Measurements from ENCODE around the gene LTV1. TPM values are rescaled to one million over a fixed set of nuclear protein-coding genes. Genes with fewer than 3 reads are reported as not detected.

The LTV1 gene
- total RNA-seq, 1 experiment from 2014 or later: 46.8 TPM

GRCh38 chr6:143877584-143878271 is 34.6 kb downstream of the LTV1 start:
- no peak overlapping the region for H3K4me3 ChIP-seq (ENCODE audit: low read depth in 2 of 2, low read length in 2 of 2)
- no peak for ATAC-seq
- no peaks in the 10 kb centered on the region for H3K27me3 ChIP-seq (ENCODE audit: control insufficient read depth, insufficient read depth, low read length)
- DNase-seq (ENCODE audit: low read depth, low spot score): no peak
- intact Hi-C loops (cut with micrococcal nuclease; ENCODE audit: unreplicated experiment): no loop called here
- no TSS peak for BruUV-seq (replicated peaks)
- POLR2A ChIA-PET: no interaction called here
- in situ Hi-C loops (cut with HindIII; ENCODE audit: low pct_unique_long_range_greater_than_20kb, low sequenced_read_pairs): no loop called here
- H3K27ac ChIP-seq (ENCODE audit: low read length): no peak overlapping the region
- TF ChIP-seq SIN3A (IDR thresholded peaks at IDR 0.05; ENCODE audit: borderline replicate concordance, insufficient read depth, low read depth, low read length): no peak
- no peak for TF ChIP-seq POLR2AphosphoS5 (IDR thresholded peaks at IDR 0.05; ENCODE audit: low read depth, low read length)
- no peak for TF ChIP-seq TCF7L2 (IDR thresholded peaks at IDR 0.05; ENCODE audit: low read depth, low read length)
- TF ChIP-seq, protein P1, sequence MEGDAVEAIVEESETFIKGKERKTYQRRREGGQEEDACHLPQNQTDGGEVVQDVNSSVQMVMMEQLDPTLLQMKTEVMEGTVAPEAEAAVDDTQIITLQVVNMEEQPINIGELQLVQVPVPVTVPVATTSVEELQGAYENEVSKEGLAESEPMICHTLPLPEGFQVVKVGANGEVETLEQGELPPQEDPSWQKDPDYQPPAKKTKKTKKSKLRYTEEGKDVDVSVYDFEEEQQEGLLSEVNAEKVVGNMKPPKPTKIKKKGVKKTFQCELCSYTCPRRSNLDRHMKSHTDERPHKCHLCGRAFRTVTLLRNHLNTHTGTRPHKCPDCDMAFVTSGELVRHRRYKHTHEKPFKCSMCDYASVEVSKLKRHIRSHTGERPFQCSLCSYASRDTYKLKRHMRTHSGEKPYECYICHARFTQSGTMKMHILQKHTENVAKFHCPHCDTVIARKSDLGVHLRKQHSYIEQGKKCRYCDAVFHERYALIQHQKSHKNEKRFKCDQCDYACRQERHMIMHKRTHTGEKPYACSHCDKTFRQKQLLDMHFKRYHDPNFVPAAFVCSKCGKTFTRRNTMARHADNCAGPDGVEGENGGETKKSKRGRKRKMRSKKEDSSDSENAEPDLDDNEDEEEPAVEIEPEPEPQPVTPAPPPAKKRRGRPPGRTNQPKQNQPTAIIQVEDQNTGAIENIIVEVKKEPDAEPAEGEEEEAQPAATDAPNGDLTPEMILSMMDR (IDR thresholded peaks at IDR 0.05): no peak
- TF ChIP-seq, protein P2, sequence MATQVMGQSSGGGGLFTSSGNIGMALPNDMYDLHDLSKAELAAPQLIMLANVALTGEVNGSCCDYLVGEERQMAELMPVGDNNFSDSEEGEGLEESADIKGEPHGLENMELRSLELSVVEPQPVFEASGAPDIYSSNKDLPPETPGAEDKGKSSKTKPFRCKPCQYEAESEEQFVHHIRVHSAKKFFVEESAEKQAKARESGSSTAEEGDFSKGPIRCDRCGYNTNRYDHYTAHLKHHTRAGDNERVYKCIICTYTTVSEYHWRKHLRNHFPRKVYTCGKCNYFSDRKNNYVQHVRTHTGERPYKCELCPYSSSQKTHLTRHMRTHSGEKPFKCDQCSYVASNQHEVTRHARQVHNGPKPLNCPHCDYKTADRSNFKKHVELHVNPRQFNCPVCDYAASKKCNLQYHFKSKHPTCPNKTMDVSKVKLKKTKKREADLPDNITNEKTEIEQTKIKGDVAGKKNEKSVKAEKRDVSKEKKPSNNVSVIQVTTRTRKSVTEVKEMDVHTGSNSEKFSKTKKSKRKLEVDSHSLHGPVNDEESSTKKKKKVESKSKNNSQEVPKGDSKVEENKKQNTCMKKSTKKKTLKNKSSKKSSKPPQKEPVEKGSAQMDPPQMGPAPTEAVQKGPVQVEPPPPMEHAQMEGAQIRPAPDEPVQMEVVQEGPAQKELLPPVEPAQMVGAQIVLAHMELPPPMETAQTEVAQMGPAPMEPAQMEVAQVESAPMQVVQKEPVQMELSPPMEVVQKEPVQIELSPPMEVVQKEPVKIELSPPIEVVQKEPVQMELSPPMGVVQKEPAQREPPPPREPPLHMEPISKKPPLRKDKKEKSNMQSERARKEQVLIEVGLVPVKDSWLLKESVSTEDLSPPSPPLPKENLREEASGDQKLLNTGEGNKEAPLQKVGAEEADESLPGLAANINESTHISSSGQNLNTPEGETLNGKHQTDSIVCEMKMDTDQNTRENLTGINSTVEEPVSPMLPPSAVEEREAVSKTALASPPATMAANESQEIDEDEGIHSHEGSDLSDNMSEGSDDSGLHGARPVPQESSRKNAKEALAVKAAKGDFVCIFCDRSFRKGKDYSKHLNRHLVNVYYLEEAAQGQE (IDR thresholded peaks at IDR 0.05; ENCODE audit: insufficient read depth in 1 of 2, low read depth in 2 of 2, low read length in 1 of 2): no peak
- CTCF ChIA-PET: no interaction called here
- H3K36me3 ChIP-seq (ENCODE audit: control insufficient read depth, insufficient read depth, low read length): no peaks in the 10 kb centered on the region
- no peaks in the 10 kb centered on the region for H3K4me1 ChIP-seq (ENCODE audit: control insufficient read depth, insufficient read depth, low read length)
- H3K9me3 ChIP-seq (ENCODE audit: control insufficient read depth, insufficient read depth, low read depth, low read length): 0 out of 2 replicates have a peak, but pooled peaks cover 4% of the 10 kb centered on the region

DNA sequence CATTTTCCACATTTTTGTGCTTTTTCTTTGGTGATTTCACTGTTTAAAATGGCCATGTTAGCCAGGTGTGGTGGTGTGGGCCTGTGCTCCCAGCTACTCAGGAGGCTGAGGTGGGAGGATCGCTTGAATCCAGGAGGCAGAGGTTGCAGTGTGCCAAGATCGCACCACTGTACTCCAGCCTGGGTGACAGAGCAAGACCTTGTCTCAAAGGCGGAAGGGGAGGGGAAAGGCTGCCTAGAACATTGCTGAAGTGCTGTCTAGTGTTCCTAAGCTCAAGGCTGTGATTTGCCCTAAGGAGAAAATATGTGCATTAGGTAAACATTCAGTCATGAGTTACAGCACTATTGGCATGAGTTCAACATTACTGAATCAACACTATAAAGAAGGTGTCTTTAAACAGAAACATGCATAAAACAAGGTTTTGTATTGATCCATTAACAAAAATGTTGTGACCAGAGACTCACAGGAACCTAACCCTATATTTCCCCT is 35.2 kb downstream of the LTV1 start:
- CTCF ChIA-PET: no interaction called here
- Histone ChIP-seq H3K4me1 (ENCODE audit: control insufficient read depth, insufficient read depth, low read length) (no peaks in the 10 kb centered on the region), H3K27ac (ENCODE audit: low read length) (no peak overlapping the region), H3K27me3 (ENCODE audit: control insufficient read depth, insufficient read depth, low read length) (no peaks in the 10 kb centered on the region), H3K9me3 (ENCODE audit: control insufficient read depth, insufficient read depth, low read depth, low read length) (0 out of 2 replicates have a peak, but pooled peaks cover 4% of the 10 kb centered on the region), H3K36me3 (ENCODE audit: control insufficient read depth, insufficient read depth, low read length) (no peaks in the 10 kb centered on the region), H3K4me3 (ENCODE audit: low read depth in 2 of 2, low read length in 2 of 2) (no peak overlapping the region)
- POLR2A ChIA-PET: no interaction called here
- intact Hi-C loops (cut with micrococcal nuclease; ENCODE audit: unreplicated experiment): no loop called here
- no TSS peak for BruUV-seq (replicated peaks)
- DNase-seq (ENCODE audit: low read depth, low spot score) (no peak), ATAC-seq (peak; percentile 51; the same call in 1 of the 2 replicates)
- in situ Hi-C loops (cut with HindIII; ENCODE audit: low pct_unique_long_range_greater_than_20kb, low sequenced_read_pairs): no loop called here
- no peak for TF ChIP-seq TCF7L2 (IDR thresholded peaks at IDR 0.05; ENCODE audit: low read depth, low read length)
- TF ChIP-seq, protein P2 (IDR thresholded peaks at IDR 0.05; ENCODE audit: insufficient read depth in 1 of 2, low read depth in 2 of 2, low read length in 1 of 2): no peak
- TF ChIP-seq SIN3A (IDR thresholded peaks at IDR 0.05; ENCODE audit: borderline replicate concordance, insufficient read depth, low read depth, low read length): no peak
- TF ChIP-seq, protein P1 (IDR thresholded peaks at IDR 0.05): no peak
- no peak for TF ChIP-seq POLR2AphosphoS5 (IDR thresholded peaks at IDR 0.05; ENCODE audit: low read depth, low read length)
